NCI-H2029 treated with DMSO at 0.1 percent for 48 hours (cell line): ENCODE results near the gene P4HA1.

Experiments used
- DNase-seq: peaks from one replicate; lab custom pipeline; 2025; lab: John Stamatoyannopoulos, UW

The P4HA1 gene

GRCh38 chr10:73093922-73094850 is 2.5 kb downstream of the P4HA1 start:
- no peak for DNase-seq

DNA sequence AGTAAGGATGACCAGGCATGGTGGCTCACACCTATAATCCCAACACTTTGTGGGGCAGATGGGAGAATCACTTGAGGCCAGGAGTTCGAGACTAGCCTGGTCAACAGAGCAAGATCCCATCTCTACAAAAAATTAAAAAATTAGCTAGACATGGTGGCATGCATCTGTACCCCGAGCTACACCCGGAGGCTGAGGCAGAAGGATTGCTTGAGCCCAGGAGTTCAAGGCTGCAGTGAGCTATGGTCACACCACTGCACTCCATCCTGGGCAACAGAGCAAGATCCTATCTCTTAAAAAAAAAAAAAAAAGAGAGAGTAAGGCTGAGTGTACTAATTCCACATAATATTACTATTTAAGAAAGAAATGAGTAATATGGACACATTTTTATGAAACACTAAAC is 3.8 kb downstream of the P4HA1 start:
- no peak for DNase-seq

DNA sequence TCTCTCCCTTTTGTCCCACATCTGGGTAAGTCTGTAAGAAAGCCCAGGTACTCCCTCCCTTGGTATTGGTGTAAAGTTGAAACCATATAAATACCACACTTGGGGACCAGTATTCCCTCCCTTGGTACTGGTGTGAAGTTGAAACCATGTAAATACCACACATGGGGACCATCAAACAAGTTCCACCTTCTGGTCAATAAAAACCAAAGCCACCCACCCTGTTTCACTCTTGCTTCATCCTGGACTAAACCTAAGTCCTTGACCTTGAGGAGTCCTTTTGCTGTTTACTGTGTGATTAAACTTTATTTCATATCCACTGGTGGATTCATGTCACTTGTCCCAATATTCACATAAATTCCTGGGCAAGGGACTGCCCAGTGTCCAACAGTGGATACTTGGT is 8.4 kb downstream of the P4HA1 start:
- DNase-seq = no peak

DNA sequence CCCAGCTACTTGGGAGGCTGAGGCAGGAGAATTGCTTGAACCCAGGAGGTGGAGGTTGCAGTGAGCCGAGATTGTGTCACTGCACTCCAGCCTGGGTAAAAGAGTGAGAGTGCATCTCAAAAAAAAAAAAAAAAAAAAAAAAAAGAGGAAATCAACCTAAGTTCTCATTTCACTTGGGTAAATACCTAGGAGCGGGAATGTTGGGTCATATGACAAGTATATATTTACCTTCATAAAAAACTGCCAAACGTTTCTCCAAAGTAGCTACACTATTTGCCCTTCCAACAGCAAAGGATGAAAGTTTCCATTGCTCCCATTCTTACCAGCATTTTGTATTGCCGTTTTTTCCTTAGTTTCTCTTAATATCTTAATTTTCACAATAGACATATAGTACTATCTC is 9.8 kb downstream of the P4HA1 start:
- DNase-seq = no peak

DNA sequence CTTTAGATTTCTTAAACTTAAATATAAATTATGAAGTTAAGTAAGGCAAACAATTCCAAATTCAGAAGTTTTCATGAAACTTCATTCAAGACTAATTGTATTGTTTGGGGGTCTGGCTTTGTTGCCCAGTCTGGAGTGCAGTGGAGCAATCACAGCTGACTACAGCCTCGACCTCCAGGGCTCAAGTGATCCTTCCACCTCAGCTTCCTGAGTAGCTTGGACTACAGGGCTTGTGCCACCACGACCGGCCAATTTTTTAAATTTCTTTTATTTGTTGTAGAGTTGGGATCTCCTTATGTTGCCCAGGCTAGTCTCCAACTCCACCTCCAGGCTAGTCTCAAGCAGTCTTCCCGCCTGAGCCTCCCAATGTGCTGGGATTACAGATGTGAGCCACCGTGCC is 12.5 kb downstream of the P4HA1 start:
- no peak for DNase-seq

DNA sequence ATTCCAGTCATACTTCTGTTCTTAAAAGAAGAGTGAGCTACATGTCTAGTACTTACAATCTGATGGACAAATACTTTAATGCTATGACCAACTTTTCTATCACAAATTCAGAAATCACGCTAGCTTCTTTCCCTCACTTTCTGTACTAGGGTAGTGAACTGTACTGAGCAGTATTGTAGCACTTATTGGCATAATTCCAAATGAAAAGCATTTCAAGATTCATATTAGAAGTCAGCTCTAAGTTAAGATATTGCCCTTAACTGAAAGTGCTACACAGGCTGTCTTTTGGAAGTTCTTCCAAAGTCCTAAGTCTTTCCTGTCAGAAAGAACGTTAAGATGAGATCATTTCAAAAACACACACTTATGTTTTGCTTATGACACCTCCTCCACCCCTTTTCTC is 13.4 kb downstream of the P4HA1 start:
- no peak for DNase-seq

DNA sequence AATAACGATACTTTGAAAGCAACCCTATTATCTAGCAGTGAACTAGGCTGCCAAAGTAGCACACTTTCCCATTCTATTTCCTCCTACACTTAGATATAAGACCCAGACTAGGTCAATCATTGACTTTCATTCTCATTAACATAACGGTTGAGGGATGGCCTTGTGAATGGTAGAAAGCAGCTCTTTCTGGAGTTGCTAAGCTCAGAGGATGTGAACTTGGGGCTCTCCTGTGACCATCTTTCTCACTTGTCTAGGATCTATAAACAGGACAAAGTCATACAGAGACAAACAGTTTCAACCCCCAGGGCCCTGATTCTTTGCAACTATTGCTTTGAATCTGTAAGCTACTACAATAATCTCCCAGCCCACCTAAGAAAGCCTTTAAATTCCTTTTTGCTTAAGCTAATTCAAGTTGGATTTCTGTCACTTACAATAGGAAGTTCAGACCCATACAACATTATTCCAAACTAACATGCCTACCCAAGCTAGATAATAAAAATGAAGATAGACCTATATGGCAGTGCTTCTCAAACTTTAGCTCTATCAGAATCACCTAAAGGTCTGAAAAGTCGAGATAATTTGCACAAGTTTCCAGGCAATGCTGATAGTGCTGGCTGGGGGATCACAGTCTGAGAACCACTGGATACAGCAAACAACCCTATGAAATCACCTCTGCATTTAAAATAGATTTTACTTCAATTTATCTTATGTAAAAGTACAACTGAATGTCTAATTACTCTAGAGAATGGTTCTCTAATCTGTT is 16.7 kb downstream of the P4HA1 start:
- DNase-seq = no peak

DNA sequence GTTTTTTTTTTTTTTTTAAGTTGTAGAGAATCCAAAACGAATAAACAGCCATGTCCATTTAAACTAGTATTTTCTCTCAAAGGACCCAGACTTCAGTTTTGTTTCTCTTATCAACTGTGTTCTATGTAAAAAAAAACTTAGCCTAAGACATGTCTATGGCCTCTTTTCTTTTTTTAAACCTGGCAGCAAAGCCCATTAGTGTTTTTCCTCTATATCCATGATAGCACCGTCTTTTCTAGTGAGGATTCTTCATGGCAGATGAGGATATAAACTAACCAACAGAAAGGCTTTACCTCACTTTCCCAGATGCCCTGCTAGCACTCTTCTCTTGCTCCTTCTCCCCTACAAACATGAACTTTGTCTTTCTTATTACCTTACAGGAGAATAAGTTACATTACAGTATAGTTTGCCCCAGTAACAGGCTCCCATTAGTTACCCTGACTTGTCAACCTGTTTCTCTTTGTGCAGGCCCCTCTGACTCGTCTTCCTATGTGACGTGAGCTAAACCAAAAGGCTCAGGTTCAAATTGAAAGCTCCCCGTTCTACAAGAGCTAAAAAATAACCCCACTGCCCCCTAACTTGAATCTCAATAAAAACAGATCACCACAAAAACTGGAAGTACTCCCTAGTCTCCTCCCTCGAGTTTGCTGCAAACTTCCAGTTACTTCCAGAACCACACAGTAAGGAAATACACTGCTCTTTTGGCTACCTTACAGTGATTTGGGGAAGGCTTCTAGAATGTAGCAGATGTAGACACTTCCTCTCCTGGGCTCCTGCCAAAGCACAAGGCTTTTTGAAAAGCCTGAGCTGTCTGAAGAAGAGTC is 20.1 kb downstream of the P4HA1 start:
- no peak for DNase-seq

DNA sequence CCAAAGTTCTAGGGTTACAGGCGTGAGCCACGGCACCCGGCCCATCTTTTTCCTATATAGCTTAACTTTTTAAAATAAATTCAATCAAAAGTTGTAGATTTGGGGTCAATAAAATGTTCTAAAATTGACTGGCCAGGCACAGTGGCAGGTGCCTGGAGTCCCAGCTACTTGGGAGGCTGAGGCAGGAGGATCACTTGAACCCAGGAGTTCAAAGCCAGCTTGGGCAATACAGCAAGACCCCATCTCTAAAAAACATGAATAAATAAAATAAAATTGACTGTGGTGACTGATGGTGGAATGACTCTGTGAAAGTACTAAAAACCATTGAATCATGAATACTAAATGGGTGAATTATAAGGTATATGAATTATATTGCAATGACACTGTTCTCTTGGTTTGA is 20.8 kb downstream of the P4HA1 start:
- no peak for DNase-seq

GRCh38 chr10:73073627-73074026 is 23.0 kb downstream of the P4HA1 start:
- DNase-seq = no peak

GRCh38 chr10:73065441-73065840 is 31.2 kb downstream of the P4HA1 start:
- DNase-seq = no peak

GRCh38 chr10:73061743-73062142 is 34.9 kb downstream of the P4HA1 start:
- DNase-seq = no peak

- peak; percentile 23 for DNase-seq
Observed at GRCh38 chr10:73060738-73061635, 35.7 kb downstream of the P4HA1 start.

GRCh38 chr10:73060173-73060572 is 36.5 kb downstream of the P4HA1 start:
- no peak for DNase-seq

GRCh38 chr10:73058057-73058591 is 38.5 kb downstream of the P4HA1 start:
- no peak for DNase-seq

DNA sequence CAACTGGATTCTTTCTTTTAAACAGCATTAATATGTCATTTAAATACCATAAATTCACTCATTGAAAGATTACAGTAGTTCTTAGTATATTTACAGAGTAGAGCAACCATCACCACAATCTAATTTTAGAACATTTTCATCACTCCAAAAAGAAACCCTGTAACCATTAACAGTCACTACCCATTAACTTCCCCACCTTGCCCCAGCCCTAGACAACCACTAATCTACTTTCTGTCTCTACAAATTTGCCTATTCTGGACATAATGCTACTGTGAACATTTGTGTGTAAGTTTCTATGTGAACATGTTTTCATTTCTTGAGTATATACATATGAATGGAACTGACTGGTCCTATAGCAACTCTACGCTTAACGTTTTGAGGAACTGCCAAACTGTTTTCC is 42.4 kb downstream of the P4HA1 start:
- DNase-seq = no peak

DNA sequence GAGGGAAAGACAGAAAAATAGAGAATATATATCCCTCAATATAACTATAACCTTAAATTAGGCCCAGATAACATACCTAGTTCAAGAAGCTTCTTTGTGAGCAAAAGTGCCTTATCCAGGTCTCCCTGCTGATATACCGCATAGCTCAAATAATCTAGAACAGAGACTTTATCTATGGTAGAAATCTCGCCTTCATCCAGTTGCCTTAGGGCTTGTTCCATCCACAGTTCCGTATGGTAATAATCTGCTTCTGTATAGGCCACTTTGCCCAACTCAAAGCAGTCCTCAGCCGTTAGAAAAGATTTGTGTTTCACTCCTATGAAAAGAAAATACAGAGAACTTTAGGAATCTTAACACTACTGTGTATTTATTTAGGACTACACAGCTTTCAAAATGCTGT is 43.4 kb downstream of the P4HA1 start:
- no peak for DNase-seq

DNA sequence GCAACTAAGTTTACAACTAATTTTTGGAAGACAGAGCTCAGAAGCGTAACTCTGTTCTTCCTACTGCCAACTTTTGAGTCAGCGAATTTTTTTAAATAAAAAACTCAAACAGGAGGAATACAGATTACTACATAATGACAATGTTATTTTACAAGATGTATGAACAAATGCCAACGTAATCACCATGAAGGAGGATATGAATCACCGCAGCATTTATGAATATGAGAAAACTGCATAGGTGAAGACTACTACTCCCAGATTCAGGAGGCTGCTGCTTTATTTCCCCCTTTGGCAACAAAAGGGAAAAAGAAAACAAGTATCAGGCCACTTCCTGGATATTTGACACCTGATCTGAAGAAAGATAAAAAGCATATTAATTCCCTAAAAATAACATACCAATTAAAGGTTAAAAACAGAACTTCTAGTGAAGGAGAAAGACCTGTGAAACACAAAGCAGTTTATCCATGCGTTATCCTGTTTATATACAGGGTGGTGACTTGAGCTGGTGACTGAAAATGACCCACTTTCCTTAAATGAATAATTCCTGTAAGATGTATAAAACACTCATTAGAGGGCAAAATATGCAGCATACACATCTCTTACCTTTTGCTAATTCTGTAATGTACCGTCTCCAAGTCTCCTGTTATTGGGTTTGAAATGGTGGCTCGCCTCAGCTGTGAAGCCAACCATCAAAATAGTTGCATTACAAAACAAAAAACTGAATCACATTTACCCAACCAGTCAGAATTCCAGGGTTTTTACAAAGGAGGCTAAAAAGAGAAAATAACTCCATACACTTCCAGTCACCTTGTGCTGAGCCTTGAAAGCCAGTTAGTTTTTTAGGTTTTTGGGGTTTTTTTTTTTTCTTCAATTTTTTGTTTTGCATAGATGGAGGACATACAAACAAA is 52.0 kb downstream of the P4HA1 start:
- no peak for DNase-seq

GRCh38 chr10:73043766-73044377 is 52.8 kb downstream of the P4HA1 start:
- DNase-seq = no peak

GRCh38 chr10:73043319-73043718 is 53.3 kb downstream of the P4HA1 start:
- DNase-seq = no peak
